NCI-H1105 treated with DMSO at 0.1 percent for 48 hours (cell line): ENCODE data around the gene BEND7.
"Not testable (repeated sequence)": the region's sequence is repeated elsewhere in the genome, so short reads cannot be mapped to it uniquely, and the experiment has no call there.

Experiments used
- DNase-seq: peaks from one replicate; lab custom pipeline; 2025; lab: John Stamatoyannopoulos, UW

The BEND7 gene

DNA sequence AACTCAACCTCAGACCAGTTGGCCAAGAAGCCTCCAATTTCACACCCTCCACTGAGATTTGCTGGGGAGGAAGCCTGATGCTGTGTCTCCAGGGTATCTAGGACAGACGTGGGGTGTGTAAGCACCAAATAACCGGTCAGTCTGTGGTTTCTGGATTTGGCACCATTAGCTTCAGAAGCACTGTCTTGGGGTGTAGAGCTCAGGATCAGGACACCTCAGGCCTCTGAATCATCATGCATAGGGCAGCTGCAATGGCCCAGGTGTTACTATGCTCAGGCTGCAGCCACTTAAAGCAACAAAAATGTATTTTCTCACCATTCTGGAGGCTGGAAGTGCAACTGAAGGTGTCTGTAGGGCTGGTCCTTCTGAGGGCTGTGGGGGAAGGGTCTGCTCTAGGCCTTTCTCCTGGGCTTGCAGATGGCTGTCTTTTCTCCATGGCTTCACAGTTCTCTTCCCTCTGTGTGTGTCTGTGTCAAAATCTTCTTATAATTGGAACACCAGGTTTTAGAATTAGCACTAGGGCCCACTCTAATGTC, 107.4 kb downstream of the BEND7 start:
- no peak for DNase-seq

- DNase-seq: no peak
Observed at GRCh38 chr10:13420532-13421307, 108.1 kb downstream of the BEND7 start.

GRCh38 chr10:13417459-13418126, 111.2 kb downstream of the BEND7 start:
- DNase-seq: no peak

GRCh38 chr10:13416760-13417159, 112.1 kb downstream of the BEND7 start:
- DNase-seq: no peak

- DNase-seq: no peak
Observed at GRCh38 chr10:13414855-13415254, 114.0 kb downstream of the BEND7 start.

- no peak for DNase-seq
Observed at GRCh38 chr10:13414137-13414536, 114.7 kb downstream of the BEND7 start.

DNA sequence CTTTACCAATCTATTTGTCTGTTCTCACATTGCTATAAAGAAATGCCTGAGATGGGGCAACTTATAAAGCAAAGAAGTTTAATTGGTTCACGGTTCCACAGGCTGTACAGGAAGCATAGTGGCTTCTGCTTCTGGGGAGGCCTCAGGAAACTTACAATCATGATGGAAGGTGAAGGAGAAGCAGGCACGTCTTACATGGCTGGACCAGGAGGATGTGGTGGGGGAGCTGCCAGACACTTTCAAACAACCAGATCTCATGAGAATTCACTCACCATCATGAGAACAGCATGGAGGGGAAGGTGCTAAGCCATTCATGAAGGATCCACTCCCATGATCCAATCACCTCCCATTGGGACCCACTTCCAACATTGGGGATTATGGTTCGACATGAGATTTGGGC, 115.9 kb downstream of the BEND7 start:
- DNase-seq: no peak

DNA sequence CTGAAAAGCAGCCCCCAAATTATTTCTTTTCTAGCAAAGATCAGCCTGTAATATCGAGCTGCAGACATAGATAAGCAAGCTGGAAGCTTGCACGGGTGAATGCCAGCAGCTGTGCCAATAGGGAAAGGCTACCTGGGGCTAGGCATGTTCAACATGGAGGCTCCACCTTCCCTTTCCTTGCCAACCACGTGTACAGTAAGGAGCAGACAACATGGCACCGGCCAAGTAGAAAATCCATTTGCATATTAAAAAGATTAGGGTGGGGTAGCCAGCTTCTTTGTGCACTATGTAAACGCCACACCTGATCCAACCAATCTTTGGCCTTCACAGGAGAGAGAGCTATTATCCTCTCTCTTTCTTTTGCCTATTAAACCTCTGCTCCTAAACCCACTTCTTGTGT, 124.0 kb downstream of the BEND7 start:
- peak; percentile 3 for DNase-seq

- DNase-seq: no peak
Observed at GRCh38 chr10:13404305-13404759, 124.5 kb downstream of the BEND7 start.

DNA sequence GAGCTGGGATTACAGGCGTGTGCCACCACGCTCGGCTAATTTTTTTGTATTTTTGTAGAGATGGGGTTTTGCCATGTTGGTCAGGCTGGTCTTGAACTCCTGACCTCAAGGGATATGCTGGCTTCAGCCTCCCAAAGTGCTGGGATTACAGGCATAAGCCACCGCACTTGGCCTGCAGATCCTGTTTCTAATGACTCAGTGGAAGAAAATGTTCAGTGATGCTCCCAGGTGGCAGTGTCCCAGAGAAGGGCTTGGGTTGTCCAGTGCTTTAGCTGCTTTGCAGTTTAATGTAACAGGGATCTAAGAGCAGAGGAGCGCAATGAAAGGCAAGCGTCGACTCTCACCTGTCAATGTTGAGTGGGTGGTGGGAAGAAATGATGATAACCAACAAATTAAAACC, 125.4 kb downstream of the BEND7 start:
- not testable (repeated sequence) for DNase-seq

GRCh38 chr10:13402021-13402420, 126.8 kb downstream of the BEND7 start:
- no peak for DNase-seq

- no peak for DNase-seq
Observed at GRCh38 chr10:13401142-13401541, 127.7 kb downstream of the BEND7 start.

DNA sequence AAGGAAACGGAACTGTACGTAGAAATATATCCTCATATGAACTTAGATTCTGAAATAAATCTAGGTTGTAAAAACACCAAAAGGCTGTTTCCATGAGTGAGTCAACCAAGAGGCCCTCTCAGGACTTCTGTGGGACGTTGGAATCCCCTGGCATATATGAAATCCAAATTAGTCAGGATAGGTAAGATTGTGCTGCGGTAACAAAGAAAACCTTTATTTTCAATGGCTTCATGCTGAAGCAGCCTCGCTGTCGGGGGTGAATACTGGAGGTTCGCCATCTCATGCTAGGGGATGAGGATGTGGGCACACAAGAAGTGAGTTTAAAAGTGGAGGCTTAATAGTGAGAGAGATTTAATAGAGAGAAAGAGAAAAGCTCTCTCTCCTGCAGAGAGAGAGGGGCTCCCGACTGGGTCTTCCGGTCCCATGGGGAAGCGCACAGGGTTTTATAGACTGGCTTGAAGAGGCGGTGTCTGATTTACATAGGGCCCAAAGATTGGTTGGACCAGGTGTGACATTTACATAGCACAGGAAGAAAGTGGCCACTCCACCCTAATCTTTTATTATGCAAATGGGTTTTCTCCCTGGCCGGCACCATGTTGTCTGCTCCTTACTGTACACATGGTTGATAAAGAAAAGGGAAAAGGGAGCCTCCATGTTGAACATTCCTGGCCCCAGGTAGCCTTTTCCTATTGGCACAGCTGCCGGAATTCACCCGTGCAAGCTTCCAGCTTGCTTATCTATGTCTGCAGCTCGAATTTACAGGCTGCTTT, 128.4 kb downstream of the BEND7 start:
- no peak for DNase-seq

- DNase-seq: no peak
Observed at GRCh38 chr10:13399752-13400151, 129.1 kb downstream of the BEND7 start.

DNA sequence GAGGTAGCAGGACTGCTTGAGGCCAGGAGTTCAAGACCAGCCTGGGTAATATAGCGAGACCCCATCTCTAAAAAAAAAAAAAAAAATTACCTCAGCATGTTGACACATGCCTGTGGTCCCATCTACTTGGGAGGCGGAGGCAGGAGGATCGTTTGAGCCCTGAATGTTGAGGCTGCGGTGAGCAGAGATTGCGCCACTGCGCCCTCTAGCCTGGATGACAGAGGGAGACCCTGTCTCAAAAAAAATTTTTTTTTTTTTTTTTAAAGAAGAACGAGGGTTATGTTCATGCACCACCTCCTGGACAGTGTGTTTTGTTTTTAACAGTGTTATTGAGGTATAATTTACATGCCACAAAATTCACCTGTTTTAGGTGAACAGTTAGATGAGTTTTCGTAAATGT, 129.6 kb downstream of the BEND7 start:
- no peak for DNase-seq

GRCh38 chr10:13397052-13397451, 131.8 kb downstream of the BEND7 start:
- no peak for DNase-seq

DNA sequence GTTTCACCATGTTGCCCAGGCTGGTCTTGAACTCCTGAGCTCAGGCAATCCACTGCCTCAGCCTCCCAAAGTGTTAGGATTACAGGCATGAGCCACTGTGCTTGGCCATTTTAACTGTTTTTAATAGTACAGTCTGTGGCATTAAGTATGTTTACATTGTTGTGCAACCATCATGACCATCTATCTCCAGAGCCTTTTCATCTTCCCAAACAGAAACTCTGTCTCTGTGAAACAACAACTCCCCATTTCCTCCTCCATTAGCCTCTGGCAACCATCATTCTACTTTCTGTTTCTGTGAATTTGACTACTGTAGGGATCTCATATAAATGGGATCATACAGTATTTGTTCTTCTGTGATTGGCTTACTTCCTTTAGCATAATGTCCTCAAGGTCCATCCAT, 132.4 kb downstream of the BEND7 start:
- no peak for DNase-seq

- DNase-seq: no peak
Observed at GRCh38 chr10:13395540-13395939, 133.3 kb downstream of the BEND7 start.

DNA sequence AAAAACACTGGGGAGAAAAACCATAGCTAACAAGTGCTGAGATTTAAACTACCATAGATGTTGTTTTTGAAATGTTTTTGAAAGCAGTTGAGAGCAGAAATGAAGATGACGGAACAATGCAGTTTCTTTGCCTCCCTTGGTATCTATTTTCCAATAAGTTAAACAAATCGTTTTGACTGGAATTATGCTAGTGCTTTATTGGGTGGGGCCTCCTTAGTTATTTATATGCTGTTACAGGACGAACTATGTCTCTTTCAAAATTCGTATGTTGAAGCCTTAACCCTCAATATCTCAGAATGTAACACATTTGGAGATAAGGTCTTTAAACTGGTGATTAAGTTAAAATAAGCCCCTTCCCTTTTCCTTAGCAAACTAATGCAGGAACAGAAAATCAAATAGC, 135.2 kb downstream of the BEND7 start:
- no peak for DNase-seq

DNA sequence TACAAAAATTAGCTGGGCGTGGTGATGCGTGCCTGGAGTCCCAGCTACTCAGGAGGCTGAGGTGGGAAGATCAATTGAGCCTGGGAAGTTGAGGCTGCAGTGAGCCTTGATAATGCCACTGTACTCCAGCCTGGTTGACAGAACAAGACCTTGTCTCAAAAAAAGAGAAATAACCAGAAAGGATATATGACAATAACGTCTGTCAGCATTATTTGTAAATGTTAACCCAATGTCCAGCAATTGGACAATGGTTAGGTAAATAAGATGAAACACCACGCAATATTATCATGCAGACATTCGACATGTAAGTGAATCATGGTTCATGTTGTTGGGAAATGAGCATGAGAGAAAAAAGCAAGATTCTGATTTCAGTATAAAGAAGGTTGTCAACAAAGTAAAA, 136.1 kb downstream of the BEND7 start:
- no peak for DNase-seq
